IMR-90 (cell line): ENCODE measurements around the gene DCLK1. TPM values are rescaled to one million over a fixed set of nuclear protein-coding genes. Genes with fewer than 3 reads are reported as not detected.

ENCODE experiments used
- ATAC-seq: fragments of 200-7000 bp; cut with Tn5 transposase; 2 replicates; pipeline ENCODE4 v1.9.1; 2020; ENCODE audit warnings: low read depth, mild to moderate bottlenecking, moderate library complexity
- BruUV-seq: library from RNA; stranded (reverse); fragments of 400-500 nt; replicated peaks from 2 replicates; lab custom pipeline; 2021; lab: Mats Ljungman, UMichigan
- CTCF ChIA-PET: fragments of 300-600 bp; formaldehyde crosslinking; extraction: SDS; loops from one replicate; lab custom pipeline; 2021; ENCODE audit warnings: antibody characterized with exemption; lab: Yijun Ruan, JAX
- POLR2A ChIA-PET: fragments of 300-600 bp; sonication (Branson Sonifier 250); formaldehyde crosslinking; loops from one replicate; lab custom pipeline; 2022; ENCODE audit warnings: antibody characterized with exemption; ENCODE audit not compliant: unreplicated experiment; lab: Charles Lee
- DNase-seq: peaks from one replicate; pipeline ENCODE4 v3.0.0; 2013
- H2AFZ ChIP-seq: replicated peaks from 2 replicates; pipeline ENCODE3; 2013; ENCODE audit warnings: low read length, mild to moderate bottlenecking; ENCODE audit not compliant: poor library complexity
- H2AK5ac ChIP-seq: 2 replicates; pipeline ENCODE4 v1.6.1; 2013; ENCODE audit warnings: low read depth, low read length, inconsistent platforms
- H2AK9ac ChIP-seq: replicated peaks from 2 replicates; pipeline ENCODE3; 2013; ENCODE audit warnings: mild to moderate bottlenecking, low read depth, low read length, moderate library complexity; ENCODE audit not compliant: poor library complexity
- H2BK120ac ChIP-seq: 2 replicates; pipeline ENCODE4 v1.6.1; 2013; ENCODE audit warnings: low read depth, low read length, inconsistent platforms
- H2BK15ac ChIP-seq: 3 replicates; pipeline ENCODE4 v1.6.1; 2013; ENCODE audit warnings: low read depth, low read length, inconsistent platforms
- H2BK20ac ChIP-seq: 2 replicates; pipeline ENCODE4 v1.6.1; 2013; ENCODE audit warnings: low read depth, mild to moderate bottlenecking, inconsistent platforms, low read length, moderate library complexity
- H2BK5ac ChIP-seq: 2 replicates; pipeline ENCODE4 v1.6.1; 2013; ENCODE audit warnings: mild to moderate bottlenecking, low read depth, low read length, inconsistent platforms; ENCODE audit not compliant: poor library complexity, severe bottlenecking
- H3K14ac ChIP-seq: replicated peaks from 2 replicates; pipeline ENCODE4 v1.6.1; 2013; ENCODE audit warnings: low read depth, low read length, inconsistent platforms
- H3K18ac ChIP-seq: 2 replicates; pipeline ENCODE4 v1.6.1; 2013; ENCODE audit warnings: low read depth, low read length, control low read depth
- H3K23ac ChIP-seq: 2 replicates; pipeline ENCODE4 v1.6.1; 2013; ENCODE audit warnings: low read depth, low read length, inconsistent platforms
- H3K27ac ChIP-seq: 2 replicates; pipeline ENCODE4 v1.5.1; 2013; ENCODE audit warnings: mild to moderate bottlenecking, control low read depth, low read length; ENCODE audit not compliant: insufficient read depth
- H3K27me3 ChIP-seq: 2 replicates; pipeline ENCODE4 v1.6.1; 2013; ENCODE audit warnings: low read length; ENCODE audit not compliant: control insufficient read depth, insufficient read depth
- H3K36me3 ChIP-seq: 2 replicates; pipeline ENCODE4 v1.6.1; 2013; ENCODE audit warnings: low read length, mixed read lengths; ENCODE audit not compliant: control insufficient read depth, insufficient read depth
- H3K4ac ChIP-seq: 2 replicates; pipeline ENCODE4 v1.6.1; 2013; ENCODE audit warnings: low read depth, low read length, inconsistent platforms
- H3K4me1 ChIP-seq: 2 replicates; pipeline ENCODE4 v1.6.1; 2013; ENCODE audit warnings: low read length, mixed read lengths; ENCODE audit not compliant: control insufficient read depth, insufficient read depth
- H3K4me2 ChIP-seq: 2 replicates; pipeline ENCODE4 v1.6.1; 2013; ENCODE audit warnings: low read depth, mild to moderate bottlenecking, control low read depth, low read length, moderate library complexity
- H3K4me3 ChIP-seq: 2 replicates; pipeline ENCODE4 v1.5.1; 2013; ENCODE audit warnings: low read depth, mild to moderate bottlenecking, control low read depth, low read length, moderate library complexity; ENCODE audit not compliant: insufficient read depth
- H3K56ac ChIP-seq: 2 replicates; pipeline ENCODE4 v1.6.1; 2013; ENCODE audit warnings: low read length, inconsistent platforms; ENCODE audit not compliant: insufficient read depth; ENCODE audit errors: extremely low read depth
- H3K79me1 ChIP-seq, 2 experiments: 2 replicates each; pipeline ENCODE4 v1.6.1; 2013; ENCODE audit warnings: low read length in 2 of 2, inconsistent platforms in 1 of 2, low read depth in 1 of 2
- H3K9ac ChIP-seq: 2 replicates; pipeline ENCODE4 v1.6.1; 2013; ENCODE audit warnings: low read depth, low read length, control low read depth
- H3K9me1 ChIP-seq: 2 replicates; pipeline ENCODE4 v1.6.1; 2013; ENCODE audit warnings: low read length, inconsistent platforms; ENCODE audit not compliant: insufficient read depth
- H3K9me3 ChIP-seq: 2 replicates; pipeline ENCODE4 v1.6.1; 2013; ENCODE audit warnings: low read length; ENCODE audit not compliant: control insufficient read depth, insufficient read depth
- H4K20me1 ChIP-seq: 2 replicates; pipeline ENCODE4 v1.6.1; 2013; ENCODE audit warnings: low read length, inconsistent platforms; ENCODE audit not compliant: insufficient read depth
- H4K5ac ChIP-seq: 2 replicates; pipeline ENCODE4 v1.6.1; 2013; ENCODE audit warnings: mild to moderate bottlenecking, low read depth, low read length, control low read depth
- H4K8ac ChIP-seq, 2 experiments: 2 replicates each; pipeline ENCODE4 v1.6.1; 2013; ENCODE audit warnings: low read depth in 2 of 2, low read length in 2 of 2, control low read depth in 1 of 2, inconsistent platforms in 1 of 2
- H4K91ac ChIP-seq: 2 replicates; pipeline ENCODE4 v1.6.1; 2013; ENCODE audit warnings: low read depth, low read length, inconsistent platforms; ENCODE audit not compliant: insufficient read depth
- CEBPB ChIP-seq: IDR thresholded peaks from 2 replicates; pipeline ENCODE4 v1.6.1; 2012; ENCODE audit warnings: low read depth, low read length, improper control_type of control experiment
- CHD1 ChIP-seq: IDR thresholded peaks from 2 replicates; pipeline ENCODE4 v1.6.1; 2012; ENCODE audit warnings: low read depth, low read length, improper control_type of control experiment
- MAFK ChIP-seq: IDR thresholded peaks from 2 replicates; pipeline ENCODE4 v1.6.1; 2012; ENCODE audit warnings: low read depth, low read length, improper control_type of control experiment
- MAZ ChIP-seq: IDR thresholded peaks from 2 replicates; pipeline ENCODE4 v1.6.1; 2012; ENCODE audit warnings: low read depth, mild to moderate bottlenecking, low read length, improper control_type of control experiment, moderate library complexity, borderline replicate concordance
- MXI1 ChIP-seq: IDR thresholded peaks from 2 replicates; pipeline ENCODE4 v1.6.1; 2012; ENCODE audit warnings: low read depth, mild to moderate bottlenecking, low read length, moderate library complexity, borderline replicate concordance
- POLR2A ChIP-seq: IDR thresholded peaks from 2 replicates; pipeline ENCODE4 v1.6.1; 2012; ENCODE audit warnings: mild to moderate bottlenecking, low read depth, low read length
- RFX5 ChIP-seq: IDR thresholded peaks from 2 replicates; pipeline ENCODE4 v1.8.0; 2012; ENCODE audit warnings: low read depth, mild to moderate bottlenecking, low read length, moderate library complexity
- WGBS, 2 experiments: methylation state at CpG; one replicate each; pipeline versions ENCODE4 v1.1.5 to v1.1.7; 2013; ENCODE audit warnings: missing lambda C conversion rate in 2 of 2; ENCODE audit not compliant: insufficient read length in 1 of 2; ENCODE audit errors: extremely low coverage in 2 of 2; 5-methylcytosine and 5-hydroxymethylcytosine counted together
- dilution Hi-C: fragments of 300-500 bp; cut with HindIII; formaldehyde crosslinking; loops from one replicate; pipeline ENCODE4 v1.14.3; 2018; ENCODE audit warnings: low sequenced_read_pairs; ENCODE audit not compliant: unreplicated experiment
- in situ Hi-C: fragments of 300-500 bp; cut with MboI; formaldehyde crosslinking; loops from 3 replicates; pipeline ENCODE4 v1.14.3; 2019; ENCODE audit warnings: low sequenced_read_pairs, inconsistent platforms, mixed read lengths
- intact Hi-C: fragments of 100-400 bp; cut with micrococcal nuclease; formaldehyde crosslinking; loops from 2 replicates; pipeline ENCODE4 v1.10.0; 2022
- polyA plus RNA-seq, 3 experiments: library from polyadenylated mRNA; depleted of rRNA; stranded (reverse); fragments of >200 nt; gene quantifications; 2 replicates each; pipeline ENCODE4 v1.2.3, GENCODE V29; 2012; ENCODE audit warnings: low replicate concordance in 1 of 3
- total RNA-seq: library from RNA; depleted of rRNA; stranded (reverse); fragments of >200 nt; gene quantifications from 2 replicates; pipeline ENCODE4 v1.2.3, GENCODE V29; 2012
- TF ChIP-seq, protein P1 (sequence below): fragments of 150-350 bp; IDR thresholded peaks from 2 replicates; pipeline ENCODE4 v1.6.1; 2017; ENCODE audit warnings: mild to moderate bottlenecking, antibody characterized with exemption, low read length, low read depth
- TF ChIP-seq, protein P2 (sequence below): conservative IDR thresholded peaks from 2 replicates; pipeline ENCODE4 v1.5.1; 2012; ENCODE audit warnings: mild to moderate bottlenecking, low read depth, low read length, improper control_type of control experiment

Gene DCLK1
- total and polyA plus RNA-seq, 2 of the 4 experiments (the other 2 are of a cell fraction), result under 0.01 to 0.02 TPM

DNA sequence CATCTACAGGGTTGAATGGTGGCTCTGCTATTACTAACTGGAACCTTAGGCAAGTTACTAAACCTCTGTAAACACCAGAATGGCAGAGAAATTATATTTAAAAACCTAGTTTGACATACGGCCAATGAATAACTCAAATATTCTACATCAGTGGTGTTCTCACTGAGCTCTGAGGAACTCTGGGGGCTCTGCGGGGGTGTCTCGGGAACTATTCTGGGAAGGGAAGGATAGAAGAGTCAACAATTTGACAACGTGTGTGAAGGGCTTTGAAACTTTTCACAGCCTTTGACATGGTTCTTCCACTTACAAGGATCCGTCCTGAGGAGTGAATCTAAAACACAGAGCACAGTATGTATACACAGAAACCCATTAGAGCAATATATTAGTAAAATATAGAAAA is 44.4 kb upstream of the DCLK1 start:
- no peak overlapping the region for H3K23ac ChIP-seq
- H3K79me1 ChIP-seq, result no peaks in the 10 kb centered on the region
- WGBS, 2 experiments, result no CpG with 5 or more reads among the region's 5 CpGs
- H3K18ac ChIP-seq, result no peak overlapping the region
- no peak overlapping the region for H2BK15ac ChIP-seq
- no peak overlapping the region for H4K5ac ChIP-seq
- H3K36me3 ChIP-seq, result no peaks in the 10 kb centered on the region
- ATAC-seq, result no peak
- no peak overlapping the region for H4K8ac ChIP-seq
- no peak overlapping the region for H3K27ac ChIP-seq
- CTCF ChIA-PET, result no interaction called here
- H3K4me1 ChIP-seq, result no peaks in the 10 kb centered on the region
- H3K27me3 ChIP-seq, result no peaks in the 10 kb centered on the region
- dilution Hi-C loops (no loop called here), intact Hi-C loops (no loop called here), in situ Hi-C loops (no loop called here)
- H3K4ac ChIP-seq, result no peak overlapping the region
- no peak overlapping the region for H2AK9ac ChIP-seq
- H3K9me1 ChIP-seq, result no peaks in the 10 kb centered on the region
- POLR2A ChIA-PET, result no interaction called here
- H4K20me1 ChIP-seq, result no peaks in the 10 kb centered on the region
- no peak overlapping the region for H2AFZ ChIP-seq
- H2AK5ac ChIP-seq, result no peak overlapping the region
- no peak overlapping the region for H2BK120ac ChIP-seq
- no peak overlapping the region for H3K14ac ChIP-seq
- no peak overlapping the region for H3K56ac ChIP-seq
- H2BK20ac ChIP-seq, result no peak overlapping the region
- DNase-seq, result no peak
- no peak overlapping the region for H3K4me3 ChIP-seq
- no peaks in the 10 kb centered on the region for H3K9me3 ChIP-seq
- H3K9ac ChIP-seq, result no peak overlapping the region
- BruUV-seq, result no TSS peak
- H2BK5ac ChIP-seq, result no peak overlapping the region
- TF ChIP-seq MAFK (no peak), CEBPB (no peak), MXI1 (no peak), POLR2A (no peak), CHD1 (no peak), RFX5 (no peak), MAZ (no peak)
- TF ChIP-seq, protein P1, sequence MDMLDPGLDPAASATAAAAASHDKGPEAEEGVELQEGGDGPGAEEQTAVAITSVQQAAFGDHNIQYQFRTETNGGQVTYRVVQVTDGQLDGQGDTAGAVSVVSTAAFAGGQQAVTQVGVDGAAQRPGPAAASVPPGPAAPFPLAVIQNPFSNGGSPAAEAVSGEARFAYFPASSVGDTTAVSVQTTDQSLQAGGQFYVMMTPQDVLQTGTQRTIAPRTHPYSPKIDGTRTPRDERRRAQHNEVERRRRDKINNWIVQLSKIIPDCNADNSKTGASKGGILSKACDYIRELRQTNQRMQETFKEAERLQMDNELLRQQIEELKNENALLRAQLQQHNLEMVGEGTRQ, result no peak
- TF ChIP-seq, protein P2, sequence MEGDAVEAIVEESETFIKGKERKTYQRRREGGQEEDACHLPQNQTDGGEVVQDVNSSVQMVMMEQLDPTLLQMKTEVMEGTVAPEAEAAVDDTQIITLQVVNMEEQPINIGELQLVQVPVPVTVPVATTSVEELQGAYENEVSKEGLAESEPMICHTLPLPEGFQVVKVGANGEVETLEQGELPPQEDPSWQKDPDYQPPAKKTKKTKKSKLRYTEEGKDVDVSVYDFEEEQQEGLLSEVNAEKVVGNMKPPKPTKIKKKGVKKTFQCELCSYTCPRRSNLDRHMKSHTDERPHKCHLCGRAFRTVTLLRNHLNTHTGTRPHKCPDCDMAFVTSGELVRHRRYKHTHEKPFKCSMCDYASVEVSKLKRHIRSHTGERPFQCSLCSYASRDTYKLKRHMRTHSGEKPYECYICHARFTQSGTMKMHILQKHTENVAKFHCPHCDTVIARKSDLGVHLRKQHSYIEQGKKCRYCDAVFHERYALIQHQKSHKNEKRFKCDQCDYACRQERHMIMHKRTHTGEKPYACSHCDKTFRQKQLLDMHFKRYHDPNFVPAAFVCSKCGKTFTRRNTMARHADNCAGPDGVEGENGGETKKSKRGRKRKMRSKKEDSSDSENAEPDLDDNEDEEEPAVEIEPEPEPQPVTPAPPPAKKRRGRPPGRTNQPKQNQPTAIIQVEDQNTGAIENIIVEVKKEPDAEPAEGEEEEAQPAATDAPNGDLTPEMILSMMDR, result no peak
- no peak overlapping the region for H4K91ac ChIP-seq
- H3K4me2 ChIP-seq, result no peak overlapping the region
